ENCODE measurements around the gene SOX5. TPM values are rescaled to one million over a fixed set of nuclear protein-coding genes. Genes with fewer than 3 reads are reported as not detected.
A peak's percentile ranks its signal among the peaks of the same experiment; 100 is the strongest.

The SOX5 gene
- total and polyA plus RNA-seq, 2 experiments from 2014 or later, result 14.8 to 26.4 TPM

DNA sequence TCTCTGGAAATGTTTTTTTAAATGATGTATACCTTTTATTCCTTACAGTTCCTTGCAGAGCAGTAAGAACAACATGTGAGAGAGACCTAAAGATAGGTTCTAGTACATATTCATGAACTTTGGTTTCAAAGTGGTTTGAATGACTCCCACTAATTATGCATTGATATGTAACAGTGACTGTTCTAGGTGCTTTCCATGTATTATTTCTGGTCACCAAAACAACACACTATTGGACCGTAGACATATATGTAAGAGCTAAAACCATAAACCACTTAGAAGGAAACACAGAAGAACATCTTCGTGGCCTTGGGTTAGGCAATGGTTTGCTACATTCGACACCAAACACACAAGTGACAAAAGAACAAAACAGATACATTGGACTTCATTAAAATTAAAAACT is 37.9 kb downstream of the SOX5 start:
- 94% methylated on average over 3 of the region's 3 CpGs for WGBS (ENCODE audit: low lambda C conversion rate, missing lambda C conversion rate)
- DNase-seq (ENCODE audit: low spot score), result no peak
- H3K4me1 ChIP-seq (ENCODE audit: insufficient read depth), result no peaks in the 10 kb centered on the region
- no peak overlapping the region for H2AFZ ChIP-seq
- H3K79me2 ChIP-seq, result no peaks in the 10 kb centered on the region
- no peak overlapping the region for H3K4me2 ChIP-seq
- H3K36me3 ChIP-seq (replicated peaks; ENCODE audit: insufficient read depth, low read depth), result no peaks in the 10 kb centered on the region
- no peak overlapping the region for H3K27ac ChIP-seq
- no peaks in the 10 kb centered on the region for H3K9me2 ChIP-seq (replicated peaks; ENCODE audit: insufficient read depth)
- no peak overlapping the region for H3K4me3 ChIP-seq
- H3K9me3 ChIP-seq (ENCODE audit: low read depth), result no peaks in the 10 kb centered on the region
- no peaks in the 10 kb centered on the region for H3K27me3 ChIP-seq
- H4K20me1 ChIP-seq (ENCODE audit: insufficient read depth, poor library complexity, severe bottlenecking), result no peaks in the 10 kb centered on the region
- TF ChIP-seq EZH2phosphoT487 (IDR thresholded peaks at IDR 0.05; ENCODE audit: low read depth, severe bottlenecking, unreplicated experiment) (no peak), EZH2 (IDR thresholded peaks at IDR 0.05; ENCODE audit: borderline replicate concordance) (no peak)
- TF ChIP-seq, protein P1, sequence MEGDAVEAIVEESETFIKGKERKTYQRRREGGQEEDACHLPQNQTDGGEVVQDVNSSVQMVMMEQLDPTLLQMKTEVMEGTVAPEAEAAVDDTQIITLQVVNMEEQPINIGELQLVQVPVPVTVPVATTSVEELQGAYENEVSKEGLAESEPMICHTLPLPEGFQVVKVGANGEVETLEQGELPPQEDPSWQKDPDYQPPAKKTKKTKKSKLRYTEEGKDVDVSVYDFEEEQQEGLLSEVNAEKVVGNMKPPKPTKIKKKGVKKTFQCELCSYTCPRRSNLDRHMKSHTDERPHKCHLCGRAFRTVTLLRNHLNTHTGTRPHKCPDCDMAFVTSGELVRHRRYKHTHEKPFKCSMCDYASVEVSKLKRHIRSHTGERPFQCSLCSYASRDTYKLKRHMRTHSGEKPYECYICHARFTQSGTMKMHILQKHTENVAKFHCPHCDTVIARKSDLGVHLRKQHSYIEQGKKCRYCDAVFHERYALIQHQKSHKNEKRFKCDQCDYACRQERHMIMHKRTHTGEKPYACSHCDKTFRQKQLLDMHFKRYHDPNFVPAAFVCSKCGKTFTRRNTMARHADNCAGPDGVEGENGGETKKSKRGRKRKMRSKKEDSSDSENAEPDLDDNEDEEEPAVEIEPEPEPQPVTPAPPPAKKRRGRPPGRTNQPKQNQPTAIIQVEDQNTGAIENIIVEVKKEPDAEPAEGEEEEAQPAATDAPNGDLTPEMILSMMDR (IDR thresholded peaks at IDR 0.05; ENCODE audit: poor library complexity), result no peak

DNA sequence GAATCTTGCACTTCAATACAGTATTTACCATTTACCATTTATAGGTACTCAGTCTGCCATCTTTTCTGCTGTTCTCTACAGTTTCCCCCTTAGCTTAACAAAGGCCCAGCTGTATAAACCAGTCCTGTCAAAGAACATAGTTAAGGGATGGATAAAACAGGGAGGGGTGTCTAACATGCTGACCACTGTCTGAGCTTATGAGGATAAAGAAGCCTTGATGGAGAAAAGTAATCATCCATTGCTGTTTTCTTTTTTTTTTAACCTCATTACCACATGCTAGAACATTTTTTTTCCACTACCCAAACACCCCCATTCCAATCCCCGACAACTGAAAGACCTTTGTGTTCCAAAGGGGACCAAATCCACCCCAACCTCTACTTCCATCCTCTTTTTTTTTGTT is 39.9 kb downstream of the SOX5 start:
- no peak overlapping the region for H3K27ac ChIP-seq
- no peaks in the 10 kb centered on the region for H4K20me1 ChIP-seq (ENCODE audit: insufficient read depth, poor library complexity, severe bottlenecking)
- H2AFZ ChIP-seq, result no peak overlapping the region
- 83% methylated on average over 1 of the region's 1 CpG for WGBS (ENCODE audit: low lambda C conversion rate, missing lambda C conversion rate)
- H3K27me3 ChIP-seq, result no peaks in the 10 kb centered on the region
- no peak overlapping the region for H3K4me2 ChIP-seq
- H3K9me3 ChIP-seq (ENCODE audit: low read depth), result no peaks in the 10 kb centered on the region
- H3K4me1 ChIP-seq (ENCODE audit: insufficient read depth), result no peaks in the 10 kb centered on the region
- TF ChIP-seq, protein P1 (IDR thresholded peaks at IDR 0.05; ENCODE audit: poor library complexity), result no peak
- TF ChIP-seq EZH2phosphoT487 (IDR thresholded peaks at IDR 0.05; ENCODE audit: low read depth, severe bottlenecking, unreplicated experiment) (no peak), EZH2 (IDR thresholded peaks at IDR 0.05; ENCODE audit: borderline replicate concordance) (no peak)
- no peaks in the 10 kb centered on the region for H3K9me2 ChIP-seq (replicated peaks; ENCODE audit: insufficient read depth)
- H3K79me2 ChIP-seq, result no peaks in the 10 kb centered on the region
- DNase-seq (ENCODE audit: low spot score), result no peak
- H3K4me3 ChIP-seq, result no peak overlapping the region
- H3K36me3 ChIP-seq (replicated peaks; ENCODE audit: insufficient read depth, low read depth), result no peaks in the 10 kb centered on the region

- Histone ChIP-seq H3K79me2 (no peaks in the 10 kb centered on the region), H3K27me3 (no peaks in the 10 kb centered on the region), H3K4me1 (ENCODE audit: insufficient read depth) (no peaks in the 10 kb centered on the region), H4K20me1 (ENCODE audit: insufficient read depth, poor library complexity, severe bottlenecking) (no peaks in the 10 kb centered on the region), H3K9me2 (replicated peaks; ENCODE audit: insufficient read depth) (no peaks in the 10 kb centered on the region), H3K4me2 (no peak overlapping the region), H2AFZ (no peak overlapping the region), H3K9me3 (ENCODE audit: low read depth) (no peaks in the 10 kb centered on the region), H3K4me3 (no peak overlapping the region), H3K27ac (no peak overlapping the region), H3K36me3 (replicated peaks; ENCODE audit: insufficient read depth, low read depth) (no peaks in the 10 kb centered on the region)
- peak; percentile 23 for DNase-seq (ENCODE audit: low spot score)
- 62% methylated on average over 6 of the region's 6 CpGs for WGBS (ENCODE audit: low lambda C conversion rate, missing lambda C conversion rate)
- TF ChIP-seq, protein P1 (IDR thresholded peaks at IDR 0.05; ENCODE audit: poor library complexity), result no peak
- TF ChIP-seq EZH2 (IDR thresholded peaks at IDR 0.05; ENCODE audit: borderline replicate concordance), result no peak
- TF ChIP-seq EZH2phosphoT487 (IDR thresholded peaks at IDR 0.05; ENCODE audit: low read depth, severe bottlenecking, unreplicated experiment), result no peak
These were observed 43.1 kb downstream of the SOX5 start for GRCh38 chr12:23906329-23906728.

GRCh38 chr12:23899434-23899833 is 50.0 kb downstream of the SOX5 start:
- Histone ChIP-seq H3K36me3 (replicated peaks; ENCODE audit: insufficient read depth, low read depth) (no peaks in the 10 kb centered on the region), H3K9me2 (replicated peaks; ENCODE audit: insufficient read depth) (no peaks in the 10 kb centered on the region), H3K4me2 (no peak overlapping the region), H3K9me3 (ENCODE audit: low read depth) (no peaks in the 10 kb centered on the region), H3K79me2 (no peaks in the 10 kb centered on the region), H3K27me3 (no peaks in the 10 kb centered on the region), H2AFZ (no peak overlapping the region), H3K4me1 (ENCODE audit: insufficient read depth) (no peaks in the 10 kb centered on the region), H4K20me1 (ENCODE audit: insufficient read depth, poor library complexity, severe bottlenecking) (no peaks in the 10 kb centered on the region), H3K4me3 (no peak overlapping the region), H3K27ac (no peak overlapping the region)
- no peak for DNase-seq (ENCODE audit: low spot score)
- TF ChIP-seq, protein P1 (IDR thresholded peaks at IDR 0.05; ENCODE audit: poor library complexity), result no peak
- TF ChIP-seq EZH2 (IDR thresholded peaks at IDR 0.05; ENCODE audit: borderline replicate concordance) (no peak), EZH2phosphoT487 (IDR thresholded peaks at IDR 0.05; ENCODE audit: low read depth, severe bottlenecking, unreplicated experiment) (no peak)
- WGBS (ENCODE audit: low lambda C conversion rate, missing lambda C conversion rate), result 83% methylated on average over 3 of the region's 3 CpGs

Measured in hepatocyte (in vitro differentiated cells).